A549 (cell line): ENCODE data around the gene LOXL3. TPM values are rescaled to one million over a fixed set of nuclear protein-coding genes. Genes with fewer than 3 reads are reported as not detected.
A peak's percentile ranks its signal among the peaks of the same experiment; 100 is the strongest.

Source experiments
- ATAC-seq, 2 experiments: fragments of 200-7000 bp in 1 of 2; fragments of >200 bp in 1 of 2; cut with Nextera tagmentation in 1 of 2; cut with Tn5 transposase in 1 of 2; 3 replicates each; pipeline versions ENCODE4 v1.8.0 to v1.9.1; 2018 to 2020; ENCODE audit warnings: mild to moderate bottlenecking in 1 of 2, moderate library complexity in 1 of 2
- CTCF ChIA-PET: fragments of 300-600 bp; sonication (Branson Sonifier 250); formaldehyde crosslinking; extraction: SDS; loops from one replicate; lab custom pipeline; 2021; ENCODE audit warnings: antibody characterized with exemption, inconsistent platforms; lab: Yijun Ruan, JAX
- POLR2A ChIA-PET: fragments of 350-600 bp; formaldehyde crosslinking; extraction: SDS; loops from one replicate; lab custom pipeline; 2021; ENCODE audit warnings: antibody characterized with exemption, inconsistent platforms; lab: Yijun Ruan, JAX
- DNase-seq, 2 experiments: peaks; one replicate each; pipeline versions ENCODE4 v3.0.0 to v3.0.0-alpha.2; 2011 to 2016; ENCODE audit warnings: low read depth in 1 of 2, low spot score in 1 of 2
- FAIRE-seq: peaks from 2 replicates; lab custom pipeline; 2011; peaks lifted over from hg19 to GRCh38; lab: Jason Lieb, UNC
- H3K27ac ChIP-seq, 2 experiments: fragments of >200 bp; sonication (Bioruptor Twin); formaldehyde crosslinking; 3 replicates each; pipeline ENCODE4 v1.5.1; 2016 to 2017
- H3K4me1 ChIP-seq: fragments of >200 bp; sonication (Bioruptor Twin); formaldehyde crosslinking; 3 replicates; pipeline ENCODE4 v1.6.1; 2016
- H3K4me2 ChIP-seq: fragments of >200 bp; sonication (Bioruptor Twin); formaldehyde crosslinking; 3 replicates; pipeline ENCODE4 v1.6.1; 2016
- H3K4me3 ChIP-seq: fragments of >200 bp; sonication (Bioruptor Twin); formaldehyde crosslinking; 3 replicates; pipeline ENCODE4 v1.5.1; 2016
- H3K9me3 ChIP-seq: fragments of >200 bp; sonication (Bioruptor Twin); formaldehyde crosslinking; 3 replicates; pipeline ENCODE4 v1.6.1; 2016
- CHD2 ChIP-seq: fragments of 150-350 bp; IDR thresholded peaks from 2 replicates; pipeline ENCODE4 v1.6.1; 2014; ENCODE audit warnings: low read length; ENCODE audit not compliant: partially characterized antibody
- CHD4 ChIP-seq: fragments of 200-600 bp; sonication (generic); IDR thresholded peaks from 2 replicates; pipeline ENCODE4 v1.6.1; 2016; ENCODE audit warnings: antibody characterized with exemption, mild to moderate bottlenecking, borderline replicate concordance
- FOSB ChIP-seq: fragments of 250-450 bp; sonication (Bioruptor Pico); IDR thresholded peaks from 2 replicates; pipeline ENCODE4 v1.5.0; 2020; ENCODE audit warnings: mild to moderate bottlenecking, moderate library complexity
- HEYL ChIP-seq: fragments of 250-450 bp; sonication (Bioruptor Pico); IDR thresholded peaks from 2 replicates; pipeline ENCODE4 v1.8.0; 2021; ENCODE audit warnings: mild to moderate bottlenecking, moderate library complexity
- KDM1A ChIP-seq: fragments of 200-600 bp; sonication (generic); IDR thresholded peaks from 2 replicates; pipeline ENCODE4 v1.6.1; 2016; ENCODE audit warnings: low read depth, mild to moderate bottlenecking
- MAFK ChIP-seq: fragments of 450-650 bp; IDR thresholded peaks from 2 replicates; pipeline ENCODE4 v1.6.1; 2014; ENCODE audit not compliant: partially characterized antibody
- MAZ ChIP-seq: fragments of 150-350 bp; IDR thresholded peaks from 2 replicates; pipeline ENCODE4 v1.6.1; 2014; ENCODE audit warnings: antibody characterized with exemption, low read depth, low read length, borderline replicate concordance
- NPAS2 ChIP-seq: fragments of 250-450 bp; sonication (Bioruptor Pico); IDR thresholded peaks from 2 replicates; pipeline ENCODE4 v1.8.0; 2022; ENCODE audit warnings: mild to moderate bottlenecking, moderate library complexity, borderline replicate concordance
- PHF8 ChIP-seq: fragments of 200-600 bp; sonication (generic); IDR thresholded peaks from 2 replicates; pipeline ENCODE4 v1.6.1; 2016; ENCODE audit warnings: low read depth, mild to moderate bottlenecking, antibody characterized with exemption, moderate library complexity, borderline replicate concordance
- RFX5 ChIP-seq: fragments of 450-650 bp; IDR thresholded peaks from 2 replicates; pipeline ENCODE4 v1.7.1; 2014; ENCODE audit warnings: antibody characterized with exemption, mild to moderate bottlenecking, moderate library complexity
- SREBF2 ChIP-seq: fragments of 450-650 bp; IDR thresholded peaks from 2 replicates; pipeline ENCODE4 v1.6.1; 2014; ENCODE audit warnings: mild to moderate bottlenecking, moderate library complexity
- TP53 ChIP-seq: fragments of 250-450 bp; sonication (Bioruptor Pico); IDR thresholded peaks from 2 replicates; pipeline ENCODE4 v1.5.0; 2021; ENCODE audit warnings: mild to moderate bottlenecking, moderate library complexity
- ZNF302 ChIP-seq: fragments of 250-450 bp; sonication (Bioruptor Pico); IDR thresholded peaks from 2 replicates; pipeline ENCODE4 v1.9.0; 2021; ENCODE audit warnings: inconsistent platforms, mild to moderate bottlenecking, moderate library complexity
- ZSCAN20 ChIP-seq: fragments of 250-450 bp; sonication (Bioruptor Pico); IDR thresholded peaks from 2 replicates; pipeline ENCODE4 v1.8.0; 2022; ENCODE audit warnings: mild to moderate bottlenecking, moderate library complexity
- WGBS: methylation state at CpG from one replicate; pipeline ENCODE4 v1.1.6; 2017; ENCODE audit errors: missing lambda C conversion rate; 5-methylcytosine and 5-hydroxymethylcytosine counted together
- polyA plus RNA-seq, 4 experiments: library from polyadenylated mRNA; depleted of rRNA in 3 of 4; stranded (reverse); fragments of >200 nt; fragmentation: RNase III in 1 of 4; extraction: RNeasy Plus Mini Kit Qiagen cat#74134 plus additional on column Dnase treatment in 1 of 4; gene quantifications; 2 replicates in 3 of 4; 3 replicates in 1 of 4; pipeline ENCODE4 v1.2.3, GENCODE V29; 2011 to 2017
- TF ChIP-seq, protein P1 (sequence below): fragments of 450-650 bp; IDR thresholded peaks from 2 replicates; pipeline ENCODE4 v1.6.1; 2014; ENCODE audit warnings: antibody characterized with exemption
- TF ChIP-seq, protein P2 (sequence below): fragments of >200 bp; sonication (Bioruptor Twin); formaldehyde crosslinking; IDR thresholded peaks from 3 replicates; pipeline ENCODE4 v1.6.1; 2016
- TF ChIP-seq, protein P3 (sequence below): IDR thresholded peaks from 2 replicates; pipeline ENCODE4 v1.6.1; 2012
- TF ChIP-seq, protein P4 (sequence below): fragments of 150-350 bp; IDR thresholded peaks from 2 replicates; pipeline ENCODE4 v1.6.1; 2014; ENCODE audit warnings: low read depth, mild to moderate bottlenecking, low read length

LOXL3 gene
- polyA plus RNA-seq, 2 of the 4 experiments (the other 2 are of a cell fraction), result 0.27 to 0.30 TPM

DNA sequence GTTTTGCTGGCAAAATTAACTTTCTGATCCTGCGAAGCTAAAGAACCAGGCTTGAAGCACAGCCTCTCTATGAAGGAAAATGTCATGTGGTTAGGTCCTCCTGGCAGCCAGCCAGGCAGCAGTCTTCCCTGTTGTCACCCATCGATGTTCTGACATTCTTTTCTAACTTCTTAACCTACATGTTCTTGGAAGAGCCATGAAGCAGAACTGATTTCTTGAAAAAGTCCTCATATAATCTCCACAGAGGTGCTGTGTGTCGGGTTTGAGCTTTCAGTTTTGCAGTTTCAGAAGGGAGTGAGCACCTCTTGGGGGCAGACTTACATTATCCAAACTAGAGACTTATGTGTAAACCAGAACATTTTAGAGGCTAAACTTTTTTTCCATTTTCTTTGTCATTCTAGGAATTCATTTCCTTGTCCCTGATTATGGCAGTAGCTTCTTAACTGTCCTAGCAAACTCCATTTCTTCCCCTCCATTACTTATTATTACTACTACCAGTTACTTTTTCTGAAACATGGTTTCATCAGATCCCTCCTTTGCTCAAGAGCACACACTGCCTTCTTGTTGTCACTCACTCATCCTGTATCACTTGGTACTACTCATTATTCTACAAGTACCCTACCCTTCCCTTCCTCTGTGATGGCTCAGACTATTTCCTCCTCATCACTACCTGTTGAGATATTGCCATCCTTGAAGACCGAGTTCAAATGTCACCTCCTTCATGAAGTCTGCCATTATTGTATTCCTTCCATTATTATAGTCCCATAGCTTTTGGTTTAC, 31.9 kb upstream of the LOXL3 start:
- DNase-seq (no peak), ATAC-seq (no peak), FAIRE-seq (no peak)
- ChIA-PET POLR2A (interaction anchor here (1.6 kb wide), 1 partner anchor 103 kb away, joined by 5 read pairs; the partner anchor contains the start of genes CCDC142 and TTC31), CTCF (interaction anchor here (0.7 to 10.5 kb wide), 14 partner anchors 14 to 336 kb away, joined by 3 to 181 read pairs (median 18); partner anchors contain the start of genes AUP1, CCDC142, DOK1 and HTRA2)
- Histone ChIP-seq H3K4me2 (no peak overlapping the region), H3K9me3 (no peaks in the 10 kb centered on the region), H3K4me1 (peaks cover 14% of the 10 kb centered on the region), H3K27ac (no peak overlapping the region), H3K4me3 (no peak overlapping the region)
- 58% methylated on average over 4 of the region's 4 CpGs for WGBS
- TF ChIP-seq CHD2 (no peak), MAZ (no peak), HEYL (CRISPR knock-in tag) (no peak), CHD4 (no peak), PHF8 (no peak), FOSB (CRISPR knock-in tag) (no peak), NPAS2 (CRISPR knock-in tag) (no peak), ZNF302 (CRISPR knock-in tag) (no peak), KDM1A (no peak), ZSCAN20 (CRISPR knock-in tag) (no peak), TP53 (CRISPR knock-in tag) (no peak), RFX5 (no peak), SREBF2 (no peak)
- TF ChIP-seq, protein P1, sequence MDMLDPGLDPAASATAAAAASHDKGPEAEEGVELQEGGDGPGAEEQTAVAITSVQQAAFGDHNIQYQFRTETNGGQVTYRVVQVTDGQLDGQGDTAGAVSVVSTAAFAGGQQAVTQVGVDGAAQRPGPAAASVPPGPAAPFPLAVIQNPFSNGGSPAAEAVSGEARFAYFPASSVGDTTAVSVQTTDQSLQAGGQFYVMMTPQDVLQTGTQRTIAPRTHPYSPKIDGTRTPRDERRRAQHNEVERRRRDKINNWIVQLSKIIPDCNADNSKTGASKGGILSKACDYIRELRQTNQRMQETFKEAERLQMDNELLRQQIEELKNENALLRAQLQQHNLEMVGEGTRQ, result no peak
- TF ChIP-seq, protein P2, sequence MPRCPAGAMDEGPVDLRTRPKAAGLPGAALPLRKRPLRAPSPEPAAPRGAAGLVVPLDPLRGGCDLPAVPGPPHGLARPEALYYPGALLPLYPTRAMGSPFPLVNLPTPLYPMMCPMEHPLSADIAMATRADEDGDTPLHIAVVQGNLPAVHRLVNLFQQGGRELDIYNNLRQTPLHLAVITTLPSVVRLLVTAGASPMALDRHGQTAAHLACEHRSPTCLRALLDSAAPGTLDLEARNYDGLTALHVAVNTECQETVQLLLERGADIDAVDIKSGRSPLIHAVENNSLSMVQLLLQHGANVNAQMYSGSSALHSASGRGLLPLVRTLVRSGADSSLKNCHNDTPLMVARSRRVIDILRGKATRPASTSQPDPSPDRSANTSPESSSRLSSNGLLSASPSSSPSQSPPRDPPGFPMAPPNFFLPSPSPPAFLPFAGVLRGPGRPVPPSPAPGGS, result no peak
- TF ChIP-seq, protein P3, sequence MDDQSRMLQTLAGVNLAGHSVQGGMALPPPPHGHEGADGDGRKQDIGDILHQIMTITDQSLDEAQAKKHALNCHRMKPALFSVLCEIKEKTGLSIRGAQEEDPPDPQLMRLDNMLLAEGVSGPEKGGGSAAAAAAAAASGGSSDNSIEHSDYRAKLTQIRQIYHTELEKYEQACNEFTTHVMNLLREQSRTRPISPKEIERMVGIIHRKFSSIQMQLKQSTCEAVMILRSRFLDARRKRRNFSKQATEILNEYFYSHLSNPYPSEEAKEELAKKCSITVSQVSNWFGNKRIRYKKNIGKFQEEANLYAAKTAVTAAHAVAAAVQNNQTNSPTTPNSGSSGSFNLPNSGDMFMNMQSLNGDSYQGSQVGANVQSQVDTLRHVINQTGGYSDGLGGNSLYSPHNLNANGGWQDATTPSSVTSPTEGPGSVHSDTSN, result no peak
- TF ChIP-seq, protein P4, sequence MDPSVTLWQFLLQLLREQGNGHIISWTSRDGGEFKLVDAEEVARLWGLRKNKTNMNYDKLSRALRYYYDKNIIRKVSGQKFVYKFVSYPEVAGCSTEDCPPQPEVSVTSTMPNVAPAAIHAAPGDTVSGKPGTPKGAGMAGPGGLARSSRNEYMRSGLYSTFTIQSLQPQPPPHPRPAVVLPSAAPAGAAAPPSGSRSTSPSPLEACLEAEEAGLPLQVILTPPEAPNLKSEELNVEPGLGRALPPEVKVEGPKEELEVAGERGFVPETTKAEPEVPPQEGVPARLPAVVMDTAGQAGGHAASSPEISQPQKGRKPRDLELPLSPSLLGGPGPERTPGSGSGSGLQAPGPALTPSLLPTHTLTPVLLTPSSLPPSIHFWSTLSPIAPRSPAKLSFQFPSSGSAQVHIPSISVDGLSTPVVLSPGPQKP, result no peak

DNA sequence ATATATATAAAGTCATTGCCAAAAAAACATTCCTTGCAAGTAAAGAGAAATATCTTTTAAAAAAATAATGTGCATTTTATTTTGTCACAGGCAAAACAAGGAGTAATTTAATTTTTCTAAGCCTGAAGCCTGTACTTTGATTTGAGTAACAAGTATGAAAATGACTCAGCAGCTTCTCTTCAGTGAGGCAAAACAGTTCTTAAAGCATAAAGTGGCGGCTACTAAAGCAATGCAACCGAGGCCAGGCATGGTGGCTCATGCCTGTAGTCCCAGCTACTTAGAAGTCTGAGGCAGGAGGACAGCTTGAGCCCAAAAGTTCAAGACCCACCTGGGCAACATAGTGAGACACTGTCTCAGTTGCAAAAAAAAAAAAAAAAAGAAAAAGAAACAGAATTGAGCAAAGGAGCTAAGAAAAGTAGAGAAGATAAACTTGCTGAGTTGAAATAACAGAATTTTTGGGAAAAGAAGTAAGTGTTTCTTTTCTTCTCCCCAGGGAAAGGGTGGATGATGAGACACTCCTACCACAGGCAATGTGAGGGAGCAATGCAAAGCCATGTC, 30.4 kb upstream of the LOXL3 start:
- DNase-seq, result no peak
- Histone ChIP-seq H3K4me1 (peaks cover 14% of the 10 kb centered on the region), H3K4me3 (no peak overlapping the region), H3K9me3 (no peaks in the 10 kb centered on the region), H3K4me2 (peak overlapping the region; percentile 22; the same call in 2 of the 3 replicates), H3K27ac (peak overlapping the region; percentile 42 to 57; a peak in 4 of 6 replicates)
- TF ChIP-seq MAFK, result peak; percentile 21
- TF ChIP-seq, protein P2, result no peak
- 59% methylated on average over 2 of the region's 2 CpGs for WGBS
- ATAC-seq, result no peak
- ChIA-PET POLR2A (interaction anchor here (1.2 kb wide), 2 partner anchors 54 to 101 kb away, joined by 5 read pairs; partner anchors contain the start of genes AUP1, CCDC142, HTRA2 and TTC31), CTCF (interaction anchor here (0.8 to 10.5 kb wide), 8 partner anchors 7 to 335 kb away, joined by 3 to 181 read pairs (median 35); partner anchors contain the start of genes AUP1, CCDC142, DOK1 and HTRA2)
- FAIRE-seq, result no peak
